ENCODE measurements around the gene BCS1L.

DNA sequence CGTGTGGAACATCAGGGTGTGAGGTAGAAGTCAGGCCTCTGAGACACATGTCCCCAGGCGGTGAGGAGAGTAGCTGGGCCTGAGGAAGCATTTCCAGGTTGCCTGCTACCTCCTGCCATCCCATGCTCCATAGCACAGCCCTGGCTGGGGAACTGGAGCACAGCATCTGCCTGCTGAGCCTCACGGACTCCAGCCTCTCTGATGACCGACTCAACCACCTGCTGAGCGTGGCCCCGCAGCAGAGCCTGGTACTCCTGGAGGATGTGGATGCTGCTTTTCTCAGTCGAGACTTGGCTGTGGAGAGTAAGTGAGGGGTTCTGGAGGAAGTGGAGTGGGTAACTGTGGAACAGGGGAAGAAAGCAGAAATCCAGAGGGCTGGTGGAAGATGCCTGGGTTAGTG is 2.9 kb downstream of the BCS1L start:
- no peak for TF ChIP-seq EZH2 (IDR thresholded peaks at IDR 0.05; ENCODE audit: low read depth)
- TF ChIP-seq, protein P1, sequence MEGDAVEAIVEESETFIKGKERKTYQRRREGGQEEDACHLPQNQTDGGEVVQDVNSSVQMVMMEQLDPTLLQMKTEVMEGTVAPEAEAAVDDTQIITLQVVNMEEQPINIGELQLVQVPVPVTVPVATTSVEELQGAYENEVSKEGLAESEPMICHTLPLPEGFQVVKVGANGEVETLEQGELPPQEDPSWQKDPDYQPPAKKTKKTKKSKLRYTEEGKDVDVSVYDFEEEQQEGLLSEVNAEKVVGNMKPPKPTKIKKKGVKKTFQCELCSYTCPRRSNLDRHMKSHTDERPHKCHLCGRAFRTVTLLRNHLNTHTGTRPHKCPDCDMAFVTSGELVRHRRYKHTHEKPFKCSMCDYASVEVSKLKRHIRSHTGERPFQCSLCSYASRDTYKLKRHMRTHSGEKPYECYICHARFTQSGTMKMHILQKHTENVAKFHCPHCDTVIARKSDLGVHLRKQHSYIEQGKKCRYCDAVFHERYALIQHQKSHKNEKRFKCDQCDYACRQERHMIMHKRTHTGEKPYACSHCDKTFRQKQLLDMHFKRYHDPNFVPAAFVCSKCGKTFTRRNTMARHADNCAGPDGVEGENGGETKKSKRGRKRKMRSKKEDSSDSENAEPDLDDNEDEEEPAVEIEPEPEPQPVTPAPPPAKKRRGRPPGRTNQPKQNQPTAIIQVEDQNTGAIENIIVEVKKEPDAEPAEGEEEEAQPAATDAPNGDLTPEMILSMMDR (conservative IDR thresholded peaks at IDR 0.05), result no peak
